PC-3 (cell line): ENCODE data around the gene PPM1G. TPM values are rescaled to one million over a fixed set of nuclear protein-coding genes. Genes with fewer than 3 reads are reported as not detected.

ENCODE experiments used
- ATAC-seq: fragments of 200-7000 bp; cut with Tn5 transposase; 2 replicates; pipeline ENCODE4 v1.9.1; 2020; ENCODE audit warnings: mild to moderate bottlenecking, moderate library complexity
- BruUV-seq: library from RNA; stranded (reverse); fragments of 400-500 nt; replicated peaks from 2 replicates; lab custom pipeline; 2021; lab: Mats Ljungman, UMichigan
- CTCF ChIA-PET: fragments of 300-600 bp; sonication (Branson Sonifier 250); formaldehyde crosslinking; loops from one replicate; lab custom pipeline; 2022; ENCODE audit warnings: antibody characterized with exemption; lab: Charles Lee
- POLR2A ChIA-PET: fragments of 300-600 bp; sonication (Branson Sonifier 250); formaldehyde crosslinking; loops from one replicate; lab custom pipeline; 2022; ENCODE audit warnings: antibody characterized with exemption; ENCODE audit not compliant: unreplicated experiment; lab: Charles Lee
- DNase-seq: peaks from one replicate; pipeline ENCODE4 v3.0.0-alpha.2; 2015
- H2AFZ ChIP-seq: fragments of 300-600 bp; sonication (generic); 2 replicates; pipeline ENCODE4 v1.6.0; 2016; ENCODE audit warnings: antibody characterized with exemption, low read length
- H3F3A ChIP-seq: fragments of 300-600 bp; sonication (generic); one replicate; pipeline ENCODE4 v1.6.0; 2017; ENCODE audit warnings: antibody characterized with exemption, low read length, control low read depth, mild to moderate bottlenecking; ENCODE audit not compliant: unreplicated experiment
- H3K27ac ChIP-seq: fragments of 300-600 bp; sonication (generic); 2 replicates; pipeline ENCODE4 v1.5.1; 2016; ENCODE audit warnings: mild to moderate bottlenecking, low read length
- H3K27me3 ChIP-seq: fragments of 300-600 bp; sonication (generic); 2 replicates; pipeline ENCODE4 v1.6.1; 2016; ENCODE audit warnings: low read length, mixed read lengths
- H3K36me3 ChIP-seq: fragments of 300-600 bp; sonication (generic); 2 replicates; pipeline ENCODE4 v1.6.1; 2016; ENCODE audit warnings: low read depth, mixed run types, low read length, mixed read lengths
- H3K4me1 ChIP-seq: fragments of 300-600 bp; sonication (generic); 2 replicates; pipeline ENCODE4 v1.5.1; 2016; ENCODE audit warnings: low read length; ENCODE audit not compliant: insufficient read depth
- H3K4me2 ChIP-seq: fragments of 300-600 bp; sonication (generic); 2 replicates; pipeline ENCODE4 v1.6.0; 2016; ENCODE audit warnings: low read length
- H3K4me3 ChIP-seq: fragments of 300-600 bp; sonication (generic); 2 replicates; pipeline ENCODE4 v1.5.1; 2016; ENCODE audit warnings: mild to moderate bottlenecking, low read length, mixed read lengths
- H3K79me2 ChIP-seq: fragments of 300-600 bp; sonication (generic); 2 replicates; pipeline ENCODE4 v1.6.1; 2017; ENCODE audit warnings: low read length, mixed read lengths
- H3K9ac ChIP-seq: fragments of 300-600 bp; sonication (generic); 2 replicates; pipeline ENCODE4 v1.6.0; 2016; ENCODE audit warnings: mild to moderate bottlenecking, low read length
- H3K9me2 ChIP-seq: fragments of 300-600 bp; sonication (generic); replicated peaks from 2 replicates; pipeline ENCODE4 v1.6.1; 2016; ENCODE audit warnings: mixed run types, low read length, mixed read lengths
- H3K9me3 ChIP-seq: fragments of 300-600 bp; sonication (generic); 2 replicates; pipeline ENCODE4 v1.6.1; 2016; ENCODE audit warnings: low read length, mixed read lengths
- H4K20me1 ChIP-seq: fragments of 300-600 bp; sonication (generic); 2 replicates; pipeline ENCODE4 v1.6.1; 2016; ENCODE audit warnings: low read length, mixed read lengths
- CTCF ChIP-seq: fragments of 300-600 bp; sonication (generic); conservative IDR thresholded peaks from 2 replicates; pipeline ENCODE4 v1.5.1; 2017; ENCODE audit warnings: antibody characterized with exemption, low read depth, mild to moderate bottlenecking, low read length
- EZH2 ChIP-seq: fragments of 300-600 bp; sonication (generic); IDR thresholded peaks from one replicate; pipeline ENCODE4 v1.6.1; 2017; ENCODE audit warnings: antibody characterized with exemption, mild to moderate bottlenecking, low read length; ENCODE audit not compliant: unreplicated experiment
- EZH2phosphoT487 ChIP-seq: fragments of 300-600 bp; sonication (generic); IDR thresholded peaks from 2 replicates; pipeline ENCODE4 v1.6.1; 2018; ENCODE audit warnings: mild to moderate bottlenecking, antibody characterized with exemption, low read length, borderline replicate concordance
- intact Hi-C: fragments of 100-400 bp; cut with micrococcal nuclease; formaldehyde crosslinking; loops from 2 replicates; pipeline ENCODE4 v1.9.0; 2023
- total RNA-seq: library from RNA; depleted of rRNA; stranded (reverse); fragments of >200 nt; gene quantifications from 2 replicates; pipeline ENCODE4 v1.2.3, GENCODE V29; 2014; rRNA removed

PPM1G gene
- total RNA-seq, 1 experiment from 2014 or later: 122 TPM

- TF ChIP-seq EZH2: no peak
- no peak for TF ChIP-seq CTCF
- TF ChIP-seq EZH2phosphoT487: no peak
- Histone ChIP-seq H2AFZ (no peak overlapping the region), H3K4me2 (no peak overlapping the region), H3K27ac (no peak overlapping the region), H3K9ac (no peak overlapping the region), H3K4me1 (no peaks in the 10 kb centered on the region), H3K36me3 (peaks cover 58% of the 10 kb centered on the region), H3K27me3 (no peaks in the 10 kb centered on the region), H3K79me2 (no peaks in the 10 kb centered on the region), H3K9me2 (no peaks in the 10 kb centered on the region), H3K9me3 (no peaks in the 10 kb centered on the region), H3F3A (no peaks in the 10 kb centered on the region), H4K20me1 (no peaks in the 10 kb centered on the region), H3K4me3 (no peak overlapping the region)
- CTCF ChIA-PET: no interaction called here
- intact Hi-C loops: no loop called here
- DNase-seq (no peak), ATAC-seq (no peak)
- POLR2A ChIA-PET: no interaction called here
- no TSS peak for BruUV-seq
Observed at GRCh38 chr2:27335311-27335710, 74.1 kb downstream of the PPM1G start.

Other genes with a start within 250 kb of the PPM1G start
- gene ATRAID, start 197.6 kb downstream of the PPM1G start, total RNA-seq: 111 and 130 TPM in 2 replicates
- 46.0 and 48.1 TPM in 2 replicates for gene SLC5A6, start 197.3 kb downstream of the PPM1G start, total RNA-seq
- gene CAD, start 192.2 kb downstream of the PPM1G start, total RNA-seq: 85.9 and 121 TPM in 2 replicates
- gene SLC30A3, start 146.5 kb downstream of the PPM1G start, total RNA-seq: 0.36 TPM in 1 of 2 replicates, not detected in the other
- gene DNAJC5G, start 134.2 kb downstream of the PPM1G start, total RNA-seq: not detected in 2 replicates
- gene TRIM54, start 127.2 kb downstream of the PPM1G start, total RNA-seq: 0.51 and 1.6 TPM in 2 replicates
- 0.52 and 3.6 TPM in 2 replicates for gene UCN, start 101.1 kb downstream of the PPM1G start, total RNA-seq
- 41.8 and 59.2 TPM in 2 replicates for gene MPV17, start 86.5 kb downstream of the PPM1G start, total RNA-seq
- gene GTF3C2, start 52.8 kb downstream of the PPM1G start, total RNA-seq: 82.2 and 98.1 TPM in 2 replicates
- 35.8 and 43.9 TPM in 2 replicates for gene EIF2B4, start 39.3 kb downstream of the PPM1G start, total RNA-seq
- gene SNX17, start 39.0 kb downstream of the PPM1G start, total RNA-seq: 99.6 and 110 TPM in 2 replicates
- 7.4 and 9.7 TPM in 2 replicates for gene ZNF513, start 28.9 kb downstream of the PPM1G start, total RNA-seq
- gene NRBP1, start 19.0 kb upstream of the PPM1G start, total RNA-seq: 66.6 and 69.3 TPM in 2 replicates
- gene KRTCAP3, start 32.8 kb upstream of the PPM1G start, total RNA-seq: 0.22 TPM in 1 of 2 replicates, not detected in the other
- 12.8 and 22.9 TPM in 2 replicates for gene IFT172, start 80.2 kb upstream of the PPM1G start, total RNA-seq
- gene FNDC4, start 85.6 kb upstream of the PPM1G start, total RNA-seq: 1.7 and 4.7 TPM in 2 replicates
- not detected in 2 replicates for gene GCKR, start 87.2 kb upstream of the PPM1G start, total RNA-seq
- gene ZNF512, start 173.5 kb upstream of the PPM1G start, total RNA-seq: not detected in 2 replicates
- 0.87 and 2.7 TPM in 2 replicates for gene CCDC121, start 219.4 kb upstream of the PPM1G start, total RNA-seq
- 40.9 and 46.8 TPM in 2 replicates for gene GPN1, start 219.5 kb upstream of the PPM1G start, total RNA-seq